ENCODE measurements around the gene ANKRD13B.
"Not testable (repeated sequence)": the region's sequence is repeated elsewhere in the genome, so short reads cannot be mapped to it uniquely, and the experiment has no call there.

Gene ANKRD13B

DNA sequence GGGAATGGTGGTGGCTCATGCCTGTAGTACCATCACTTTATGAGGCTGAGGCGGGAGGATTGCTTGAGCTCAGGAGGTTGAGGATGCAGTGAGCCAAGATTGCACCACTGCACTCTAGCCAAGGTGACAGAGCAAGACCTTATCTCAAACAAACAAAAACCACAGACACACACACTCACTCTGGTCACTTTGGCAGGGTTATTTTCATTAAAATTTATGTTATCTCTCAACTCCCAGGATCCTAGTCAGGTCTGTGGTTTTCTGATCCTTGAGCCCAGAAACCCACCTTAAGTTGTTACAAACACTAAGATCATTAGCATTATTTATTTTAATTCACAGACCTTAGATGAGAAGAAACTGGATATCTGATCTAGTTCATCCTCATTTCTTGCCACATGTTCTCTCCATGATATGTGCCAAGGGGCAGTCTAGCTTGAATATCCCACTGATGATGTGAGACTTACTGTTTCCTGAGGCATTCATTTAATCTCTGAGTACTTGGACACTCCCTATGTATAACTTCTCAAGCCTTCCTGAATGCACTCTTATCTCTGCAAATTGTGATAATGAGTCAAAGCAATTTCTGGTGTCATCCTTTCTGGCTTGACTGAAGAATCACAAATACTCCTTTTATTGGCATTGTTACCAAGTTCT lies 35.7 kb upstream of the ANKRD13B start:
- DNase-seq (ENCODE audit: low read depth), result no peak
- no peak for TF ChIP-seq CTCF (IDR thresholded peaks at IDR 0.05; ENCODE audit: insufficient read depth, low read depth, low read length, missing control alignments)
- no peak overlapping the region for H3K4me3 ChIP-seq (ENCODE audit: low read depth, low read length)

DNA sequence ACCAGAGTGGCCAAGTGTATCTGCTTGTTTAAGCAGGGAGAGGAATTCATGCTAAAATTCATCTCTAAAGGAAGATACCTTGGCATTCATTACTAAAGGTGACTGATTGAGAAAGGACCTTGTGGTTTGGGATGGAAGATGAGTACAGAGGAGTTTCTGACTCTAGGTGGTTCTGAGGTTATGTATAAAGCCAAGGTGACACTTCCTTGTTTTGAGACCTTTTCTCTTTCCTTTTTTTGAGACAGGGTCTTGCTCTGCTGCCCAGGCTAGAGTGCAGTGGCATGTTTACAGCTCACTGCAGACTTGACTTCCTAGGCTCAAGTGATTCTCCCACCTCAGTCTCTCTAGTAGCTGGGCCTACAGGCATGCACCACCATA lies 35.2 kb upstream of the ANKRD13B start:
- DNase-seq (ENCODE audit: low read depth), result no peak
- no peak for TF ChIP-seq CTCF (IDR thresholded peaks at IDR 0.05; ENCODE audit: insufficient read depth, low read depth, low read length, missing control alignments)

GRCh38 chr17:29558139-29558538 lies 34.8 kb upstream of the ANKRD13B start:
- DNase-seq (ENCODE audit: low read depth); H3K4me3 ChIP-seq (ENCODE audit: low read depth, low read length): not testable (repeated sequence)

More for the DNA sequence above, 35.2 kb upstream of the ANKRD13B start:
- H3K4me3 ChIP-seq (ENCODE audit: low read depth, low read length), result no peak overlapping the region

- TF ChIP-seq CTCF (IDR thresholded peaks at IDR 0.05; ENCODE audit: insufficient read depth, low read depth, low read length, missing control alignments), result no peak
- H3K4me3 ChIP-seq (ENCODE audit: low read depth, low read length), result no peak overlapping the region
- no peak for DNase-seq (ENCODE audit: low read depth)
These were observed 33.3 kb upstream of the ANKRD13B start for GRCh38 chr17:29559640-29560039.

DNA sequence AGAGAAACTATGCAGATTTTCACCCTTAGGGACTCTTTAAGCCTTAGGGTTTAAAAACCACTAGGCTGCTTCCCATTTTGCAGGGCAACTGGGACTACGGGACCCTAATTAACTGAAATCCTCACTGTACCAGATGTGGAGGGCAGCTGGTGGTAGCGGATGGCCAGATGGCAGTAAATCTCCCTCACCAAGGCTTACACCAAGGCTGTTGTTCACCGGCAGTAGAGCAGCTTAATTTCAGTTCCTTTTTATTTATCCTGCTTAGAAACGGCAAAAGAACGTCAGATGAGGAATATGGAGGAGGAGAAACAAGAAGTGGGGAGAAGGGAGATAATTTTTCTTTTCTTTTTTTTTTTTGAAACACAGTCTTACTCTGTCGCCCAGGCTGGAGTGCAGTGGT lies 32.6 kb upstream of the ANKRD13B start:
- no peak for DNase-seq (ENCODE audit: low read depth)
- no peak overlapping the region for H3K4me3 ChIP-seq (ENCODE audit: low read depth, low read length)
- no peak for TF ChIP-seq CTCF (IDR thresholded peaks at IDR 0.05; ENCODE audit: insufficient read depth, low read depth, low read length, missing control alignments)

- no peak overlapping the region for H3K4me3 ChIP-seq (ENCODE audit: low read depth, low read length)
- DNase-seq (ENCODE audit: low read depth), result no peak
- no peak for TF ChIP-seq CTCF (IDR thresholded peaks at IDR 0.05; ENCODE audit: insufficient read depth, low read depth, low read length, missing control alignments)
These were observed 31.1 kb upstream of the ANKRD13B start for GRCh38 chr17:29561554-29562517.

- no peak for TF ChIP-seq CTCF (IDR thresholded peaks at IDR 0.05; ENCODE audit: insufficient read depth, low read depth, low read length, missing control alignments)
- no peak overlapping the region for H3K4me3 ChIP-seq (ENCODE audit: low read depth, low read length)
- no peak for DNase-seq (ENCODE audit: low read depth)
These were observed 30.3 kb upstream of the ANKRD13B start for GRCh38 chr17:29562615-29563014.

Measured in GM12865 (cell line).